Activated CD8-positive, alpha-beta T cell treated with anti-CD3 and anti-CD28 coated beads, Interleukin-2, amount 10 ng/mL, durations not matched to agents 7 days and 5 days (primary cell): Measurements from ENCODE around the gene TIGD2. TPM values are rescaled to one million over a fixed set of nuclear protein-coding genes. Genes with fewer than 3 reads are reported as not detected.

Experiments
- ATAC-seq: fragments of 150-1000 bp; cut with Tn5 transposase; one replicate; pipeline ENCODE4 v1.10.0; 2021; ENCODE audit warnings: moderate library complexity
- CTCF ChIA-PET: fragments of 350-600 bp; sonication (Branson Sonifier 250); formaldehyde crosslinking; loops from one replicate; lab custom pipeline; 2021; ENCODE audit warnings: antibody characterized with exemption; lab: Charles Lee
- POLR2A ChIA-PET: fragments of 350-600 bp; sonication (Branson Sonifier 250); formaldehyde crosslinking; loops from one replicate; lab custom pipeline; 2021; ENCODE audit warnings: antibody characterized with exemption; lab: Charles Lee
- DNase-seq: peaks from one replicate; pipeline ENCODE4 v3.0.0-alpha.2; 2020
- H3K27ac Mint-ChIP-seq: one replicate; pipeline ENCODE4 v1.8.0; 2021; ENCODE audit warnings: mild to moderate bottlenecking, mixed read lengths
- H3K27me3 Mint-ChIP-seq: one replicate; pipeline ENCODE4 v1.8.0; 2021; ENCODE audit warnings: low read depth, mixed read lengths
- H3K36me3 Mint-ChIP-seq: one replicate; pipeline ENCODE4 v1.8.0; 2021; ENCODE audit warnings: low read depth, mixed read lengths
- H3K4me1 Mint-ChIP-seq: one replicate; pipeline ENCODE4 v1.8.0; 2021; ENCODE audit warnings: low read depth, mixed read lengths
- H3K4me3 Mint-ChIP-seq: one replicate; pipeline ENCODE4 v1.8.0; 2021; ENCODE audit warnings: mild to moderate bottlenecking, mixed read lengths
- H3K9me3 Mint-ChIP-seq: one replicate; pipeline ENCODE4 v1.8.0; 2022; ENCODE audit warnings: mixed read lengths; ENCODE audit not compliant: insufficient read depth
- total RNA-seq, 2 experiments: library from RNA; stranded (reverse); gene quantifications; one replicate each; pipeline ENCODE4 v1.2.3, GENCODE V29; 2021

TIGD2 gene
- total RNA-seq, 2 experiments from 2014 or later = 5.5 to 5.6 TPM

DNA sequence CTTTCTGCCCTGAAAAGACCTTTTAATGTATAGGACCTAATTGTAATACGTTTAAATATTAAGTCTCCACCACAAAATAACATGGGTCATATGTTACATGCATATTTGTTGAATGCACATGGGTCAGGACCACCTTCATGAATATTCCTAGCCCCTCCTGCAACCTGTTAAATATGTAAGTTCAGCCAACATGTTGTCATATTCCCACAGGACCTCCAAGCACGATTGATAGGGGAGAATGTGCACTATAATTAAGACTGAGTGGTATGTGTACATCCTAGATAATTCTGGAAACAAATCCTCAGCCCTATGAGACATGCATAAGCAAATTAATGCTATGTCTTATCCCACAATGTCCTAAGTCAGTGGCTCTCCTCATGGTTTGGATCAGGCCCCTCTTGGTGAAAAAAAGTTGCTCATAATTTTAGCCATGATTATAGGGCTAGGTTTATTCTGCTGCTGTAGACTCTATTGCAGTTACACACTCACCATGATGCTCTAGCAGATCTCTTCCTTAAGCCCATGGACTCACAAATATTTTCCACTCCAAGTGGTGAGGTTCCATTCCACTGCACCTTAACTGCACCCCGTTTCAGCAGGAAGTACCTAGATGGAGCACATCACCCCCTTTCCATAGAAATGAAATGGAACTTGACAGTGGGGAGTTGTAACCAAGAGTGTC lies 10.2 kb downstream of the TIGD2 start:
- H3K36me3 Mint-ChIP-seq = no peaks in the 10 kb centered on the region
- ATAC-seq = no peak
- no peaks in the 10 kb centered on the region for H3K9me3 Mint-ChIP-seq
- H3K27me3 Mint-ChIP-seq = no peaks in the 10 kb centered on the region
- CTCF ChIA-PET = no interaction called here
- no peak overlapping the region for H3K27ac Mint-ChIP-seq
- H3K4me3 Mint-ChIP-seq = no peak overlapping the region
- POLR2A ChIA-PET = no interaction called here
- DNase-seq = no peak
- peaks cover 11% of the 10 kb centered on the region for H3K4me1 Mint-ChIP-seq

DNA sequence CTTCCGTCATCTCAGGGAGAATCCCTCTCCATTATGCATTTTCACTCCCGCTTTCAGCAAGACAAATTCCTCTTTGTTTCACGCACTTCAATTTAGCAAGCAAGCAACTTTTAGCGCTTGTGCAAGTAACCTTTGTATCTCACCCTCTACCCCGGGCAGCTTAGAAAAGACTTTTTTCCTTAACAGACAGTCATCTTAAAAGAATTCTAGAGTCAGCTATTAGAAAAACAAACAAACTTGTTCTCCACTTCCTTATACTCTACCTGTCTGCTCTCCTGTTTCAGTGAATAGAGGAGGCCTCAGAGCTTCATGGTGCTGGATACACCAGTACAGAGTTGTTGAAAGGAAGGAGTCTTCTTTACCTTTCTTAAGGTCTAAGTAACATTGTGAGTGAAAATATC lies 12.1 kb downstream of the TIGD2 start:
- CTCF ChIA-PET = interaction anchor here (0.9 kb wide), 1 partner anchor 12 kb away, joined by 4 read pairs; no protein-coding TSS in a partner anchor
- H3K27ac Mint-ChIP-seq = no peak overlapping the region

DNA sequence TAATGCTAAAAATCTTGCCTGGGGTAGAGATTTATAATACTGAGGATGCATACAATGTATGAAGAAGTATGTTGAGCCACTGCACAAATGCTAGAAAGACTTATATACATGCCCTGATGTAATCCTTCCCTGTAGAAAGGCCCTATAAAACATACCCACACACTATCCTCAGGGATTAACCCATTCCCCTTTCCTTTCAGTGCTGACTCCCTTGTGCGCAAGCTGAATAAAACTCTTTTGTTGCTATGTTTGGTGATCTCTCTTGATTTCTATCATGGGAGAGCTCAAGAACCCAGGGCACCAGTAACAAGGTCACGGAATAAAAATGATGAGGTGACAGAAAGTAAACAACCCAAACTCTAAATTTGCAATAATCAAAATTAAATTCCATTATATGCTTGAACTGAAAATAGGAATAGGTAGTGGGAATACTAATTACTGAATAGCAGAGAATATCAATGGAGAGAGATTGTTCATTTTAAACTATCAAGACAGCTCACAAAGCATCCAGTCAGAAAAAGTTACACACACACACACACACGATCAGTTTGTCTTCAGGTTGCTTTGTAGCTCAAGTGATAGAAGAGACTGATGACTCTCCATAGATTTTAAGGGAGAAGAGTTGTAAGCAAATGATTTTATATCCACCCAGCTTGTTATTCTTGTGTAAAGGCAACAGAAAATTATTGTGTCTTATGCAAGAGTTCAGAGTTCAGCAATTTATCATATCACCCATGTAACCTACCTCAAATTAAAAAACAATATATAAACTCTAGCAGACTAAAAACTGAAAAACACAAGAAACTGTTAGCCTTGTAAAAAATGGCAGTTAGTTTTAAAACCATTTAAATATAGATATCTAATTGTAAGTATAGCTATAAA lies 14.8 kb downstream of the TIGD2 start:
- H3K36me3 Mint-ChIP-seq = no peaks in the 10 kb centered on the region
- ChIA-PET CTCF (no interaction called here), POLR2A (interaction anchor here (0.7 kb wide), 1 partner anchor 340 kb away, joined by 3 read pairs; no protein-coding TSS in a partner anchor)
- no peak overlapping the region for H3K27ac Mint-ChIP-seq
- H3K27me3 Mint-ChIP-seq = peaks cover 6% of the 10 kb centered on the region
- no peak overlapping the region for H3K4me3 Mint-ChIP-seq
- no peak for ATAC-seq
- no peak for DNase-seq
- peaks cover 11% of the 10 kb centered on the region for H3K4me1 Mint-ChIP-seq
- H3K9me3 Mint-ChIP-seq = no peaks in the 10 kb centered on the region

More for the DNA sequence above, 12.1 kb downstream of the TIGD2 start:
- H3K9me3 Mint-ChIP-seq = no peaks in the 10 kb centered on the region
- H3K27me3 Mint-ChIP-seq = no peaks in the 10 kb centered on the region
- no peaks in the 10 kb centered on the region for H3K36me3 Mint-ChIP-seq
- DNase-seq (no peak), ATAC-seq (no peak)
- H3K4me1 Mint-ChIP-seq = peaks cover 11% of the 10 kb centered on the region
- POLR2A ChIA-PET = no interaction called here
- H3K4me3 Mint-ChIP-seq = no peak overlapping the region

DNA sequence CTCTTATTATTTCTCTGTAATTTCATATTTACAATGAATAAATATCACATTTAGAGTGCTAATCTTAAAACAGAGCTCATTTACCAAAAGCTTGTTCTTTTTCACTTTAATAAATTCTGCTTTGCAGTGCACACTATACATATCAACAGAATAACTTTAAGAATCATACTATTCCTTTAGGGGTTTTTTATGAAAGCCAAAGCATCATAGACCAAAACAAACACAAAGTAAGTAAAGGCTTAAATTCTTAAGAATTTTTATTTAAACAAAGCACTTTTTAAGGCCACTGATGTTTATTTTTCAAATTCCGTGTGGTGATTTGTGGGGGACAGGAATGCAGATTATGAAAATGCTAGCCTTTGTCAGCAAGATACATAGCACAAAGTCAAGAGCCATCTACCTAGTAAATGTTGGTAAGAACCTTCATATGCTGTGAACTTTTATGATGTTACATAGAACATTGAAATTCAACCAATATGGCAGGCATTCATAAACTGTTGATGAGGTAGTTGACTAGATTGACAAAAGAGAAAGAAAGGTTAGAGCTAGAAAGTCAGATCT lies 17.8 kb downstream of the TIGD2 start:
- ATAC-seq (no peak), DNase-seq (no peak)
- Mint-ChIP-seq H3K36me3 (no peaks in the 10 kb centered on the region), H3K27ac (no peak overlapping the region), H3K9me3 (no peaks in the 10 kb centered on the region), H3K4me1 (peaks cover 11% of the 10 kb centered on the region), H3K4me3 (no peak overlapping the region), H3K27me3 (peaks cover 6% of the 10 kb centered on the region)
- CTCF ChIA-PET = interaction anchor here (1.1 kb wide), 1 partner anchor 106 kb away, joined by 3 read pairs; no protein-coding TSS in a partner anchor
- POLR2A ChIA-PET = no interaction called here

DNA sequence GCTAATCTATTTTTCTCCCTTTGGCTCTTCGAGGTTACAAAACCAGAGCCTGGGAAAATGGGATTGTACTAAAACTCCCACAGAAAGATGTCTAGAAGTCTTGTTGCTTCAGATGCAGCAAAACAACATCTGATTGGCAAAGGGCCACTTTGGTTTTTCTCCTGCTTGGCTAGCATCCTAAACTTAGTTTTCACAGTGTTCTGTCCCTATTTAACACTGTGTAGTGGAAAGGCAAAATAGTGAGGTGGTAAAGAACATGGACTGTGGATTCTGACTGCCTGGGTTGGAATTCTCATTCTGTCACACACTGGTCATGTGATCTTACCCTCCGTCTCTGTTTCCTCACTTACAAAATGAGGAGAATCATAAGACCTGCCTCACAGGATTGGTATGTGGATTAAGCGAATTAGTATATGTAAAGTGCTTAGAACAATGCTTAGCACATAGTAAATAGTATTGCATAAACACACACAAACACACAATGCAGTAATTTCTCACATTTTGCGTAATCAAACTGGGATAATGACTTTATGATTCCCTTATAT lies 23.5 kb downstream of the TIGD2 start:
- Mint-ChIP-seq H3K4me1 (no peaks in the 10 kb centered on the region), H3K9me3 (no peaks in the 10 kb centered on the region), H3K27me3 (no peaks in the 10 kb centered on the region), H3K27ac (no peak overlapping the region), H3K4me3 (no peak overlapping the region), H3K36me3 (no peaks in the 10 kb centered on the region)
- no peak for ATAC-seq
- DNase-seq = no peak
- POLR2A ChIA-PET = interaction anchor here (0.6 kb wide), 1 partner anchor 760 kb away, joined by 3 read pairs; no protein-coding TSS in a partner anchor
- CTCF ChIA-PET = no interaction called here

DNA sequence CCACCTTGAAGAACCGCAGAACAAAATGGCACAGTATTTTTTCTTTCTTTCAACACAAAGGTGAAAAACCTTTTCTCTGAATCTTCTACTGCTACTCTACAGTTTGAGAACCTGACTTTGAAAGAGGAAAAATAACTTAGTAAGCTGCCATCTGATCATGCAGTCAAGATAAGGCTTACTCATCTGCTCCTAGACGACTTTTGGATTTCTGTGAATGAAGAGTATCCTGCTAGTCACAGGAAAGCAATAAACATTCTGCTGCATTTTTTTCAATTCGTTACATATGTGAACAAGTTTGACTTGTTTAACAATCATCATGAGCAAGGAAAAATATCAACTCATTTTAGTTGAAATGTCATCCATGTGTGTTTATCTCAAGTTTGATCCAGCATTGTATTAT lies 25.2 kb downstream of the TIGD2 start:
- H3K9me3 Mint-ChIP-seq = no peaks in the 10 kb centered on the region
- H3K36me3 Mint-ChIP-seq = no peaks in the 10 kb centered on the region
- POLR2A ChIA-PET = no interaction called here
- CTCF ChIA-PET = no interaction called here
- ATAC-seq (no peak), DNase-seq (no peak)
- H3K4me3 Mint-ChIP-seq = no peak overlapping the region
- H3K4me1 Mint-ChIP-seq = no peaks in the 10 kb centered on the region
- no peak overlapping the region for H3K27ac Mint-ChIP-seq
- H3K27me3 Mint-ChIP-seq = peaks cover 2% of the 10 kb centered on the region

DNA sequence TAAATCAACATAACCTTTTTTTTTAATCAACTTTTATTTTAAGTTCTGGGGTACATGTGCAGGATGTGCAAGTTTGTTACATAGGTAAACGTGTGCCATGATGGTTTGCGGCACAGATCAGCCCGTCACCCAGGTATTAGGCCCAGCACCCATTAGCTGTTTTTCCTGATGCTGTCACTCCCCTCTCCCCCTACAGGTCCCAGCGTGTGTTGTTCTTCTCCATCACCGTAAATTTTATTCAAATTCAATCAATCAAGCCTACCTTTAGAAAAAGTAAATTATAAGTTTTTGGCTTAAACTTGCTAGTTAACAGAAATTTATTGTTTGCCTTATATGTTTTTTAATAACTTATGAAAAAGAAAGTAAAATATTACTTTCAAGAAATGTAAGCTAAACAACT lies 25.9 kb downstream of the TIGD2 start:
- H3K4me3 Mint-ChIP-seq = no peak overlapping the region
- no peak for DNase-seq
- H3K36me3 Mint-ChIP-seq = no peaks in the 10 kb centered on the region
- ChIA-PET POLR2A (interaction anchor here (0.8 kb wide), 1 partner anchor 11 kb away, joined by 3 read pairs; no protein-coding TSS in a partner anchor), CTCF (no interaction called here)
- H3K4me1 Mint-ChIP-seq = no peaks in the 10 kb centered on the region
- H3K27me3 Mint-ChIP-seq = peaks cover 2% of the 10 kb centered on the region
- no peaks in the 10 kb centered on the region for H3K9me3 Mint-ChIP-seq
- no peak overlapping the region for H3K27ac Mint-ChIP-seq
- no peak for ATAC-seq

DNA sequence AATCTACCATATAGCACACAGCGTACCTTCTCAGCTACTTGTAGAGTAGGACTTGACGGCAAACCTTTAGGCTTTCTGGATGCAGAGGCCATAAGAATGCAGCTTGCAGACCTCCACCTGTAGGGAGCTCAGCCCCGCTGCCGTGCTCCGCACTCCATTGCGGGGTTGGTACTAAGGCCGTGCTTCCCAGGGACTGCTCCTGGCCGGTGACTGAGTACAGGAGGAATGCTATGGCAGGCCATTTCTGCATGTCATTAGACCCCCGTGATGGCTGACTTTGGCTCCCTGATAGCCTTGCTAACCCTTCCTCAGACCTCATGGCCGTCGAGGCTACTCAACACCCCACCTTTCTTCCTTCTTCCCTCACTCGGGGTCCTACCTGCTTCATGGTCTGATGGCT lies 26.4 kb downstream of the TIGD2 start:
- H3K27ac Mint-ChIP-seq = no peak overlapping the region
- DNase-seq = no peak
- ChIA-PET CTCF (no interaction called here), POLR2A (interaction anchor here (0.8 kb wide), 1 partner anchor 10 kb away, joined by 3 read pairs; no protein-coding TSS in a partner anchor)
- no peak for ATAC-seq
- H3K4me1 Mint-ChIP-seq = no peaks in the 10 kb centered on the region
- H3K27me3 Mint-ChIP-seq = peaks cover 2% of the 10 kb centered on the region
- no peaks in the 10 kb centered on the region for H3K9me3 Mint-ChIP-seq
- no peaks in the 10 kb centered on the region for H3K36me3 Mint-ChIP-seq
- no peak overlapping the region for H3K4me3 Mint-ChIP-seq

DNA sequence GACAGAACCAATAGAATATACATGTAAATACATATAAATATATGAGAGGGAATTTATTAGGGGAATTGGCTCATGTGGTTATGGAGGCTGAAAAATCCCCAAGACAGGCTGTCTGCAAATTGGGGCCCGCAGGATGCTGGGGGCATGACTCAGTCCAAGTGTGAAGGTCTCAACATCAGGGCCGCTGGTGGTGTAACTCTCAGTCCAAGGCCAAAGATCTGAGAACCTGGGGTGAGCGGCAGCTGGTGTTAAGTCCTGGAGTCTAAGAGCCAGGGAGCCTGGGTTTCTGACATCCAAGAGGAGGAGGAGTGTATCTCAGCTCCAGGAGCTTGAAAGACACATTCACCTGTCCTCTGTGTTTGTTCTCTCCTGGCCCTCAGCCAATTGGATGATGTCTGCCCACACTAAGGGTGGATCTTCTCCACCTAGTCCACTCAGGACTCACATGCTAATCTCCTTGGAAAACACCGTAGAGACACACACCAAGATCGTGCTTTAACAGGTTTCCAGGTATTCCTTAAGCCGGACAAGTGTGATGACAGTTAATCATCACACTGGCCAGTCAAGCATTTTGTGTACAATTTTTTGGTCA lies 28.9 kb downstream of the TIGD2 start:
- H3K4me1 Mint-ChIP-seq = no peaks in the 10 kb centered on the region
- H3K27me3 Mint-ChIP-seq = peaks cover 6% of the 10 kb centered on the region
- no peaks in the 10 kb centered on the region for H3K36me3 Mint-ChIP-seq
- no peak for ATAC-seq
- peaks cover 5% of the 10 kb centered on the region for H3K9me3 Mint-ChIP-seq
- POLR2A ChIA-PET = no interaction called here
- DNase-seq = no peak
- H3K27ac Mint-ChIP-seq = no peak overlapping the region
- CTCF ChIA-PET = no interaction called here
- H3K4me3 Mint-ChIP-seq = no peak overlapping the region

DNA sequence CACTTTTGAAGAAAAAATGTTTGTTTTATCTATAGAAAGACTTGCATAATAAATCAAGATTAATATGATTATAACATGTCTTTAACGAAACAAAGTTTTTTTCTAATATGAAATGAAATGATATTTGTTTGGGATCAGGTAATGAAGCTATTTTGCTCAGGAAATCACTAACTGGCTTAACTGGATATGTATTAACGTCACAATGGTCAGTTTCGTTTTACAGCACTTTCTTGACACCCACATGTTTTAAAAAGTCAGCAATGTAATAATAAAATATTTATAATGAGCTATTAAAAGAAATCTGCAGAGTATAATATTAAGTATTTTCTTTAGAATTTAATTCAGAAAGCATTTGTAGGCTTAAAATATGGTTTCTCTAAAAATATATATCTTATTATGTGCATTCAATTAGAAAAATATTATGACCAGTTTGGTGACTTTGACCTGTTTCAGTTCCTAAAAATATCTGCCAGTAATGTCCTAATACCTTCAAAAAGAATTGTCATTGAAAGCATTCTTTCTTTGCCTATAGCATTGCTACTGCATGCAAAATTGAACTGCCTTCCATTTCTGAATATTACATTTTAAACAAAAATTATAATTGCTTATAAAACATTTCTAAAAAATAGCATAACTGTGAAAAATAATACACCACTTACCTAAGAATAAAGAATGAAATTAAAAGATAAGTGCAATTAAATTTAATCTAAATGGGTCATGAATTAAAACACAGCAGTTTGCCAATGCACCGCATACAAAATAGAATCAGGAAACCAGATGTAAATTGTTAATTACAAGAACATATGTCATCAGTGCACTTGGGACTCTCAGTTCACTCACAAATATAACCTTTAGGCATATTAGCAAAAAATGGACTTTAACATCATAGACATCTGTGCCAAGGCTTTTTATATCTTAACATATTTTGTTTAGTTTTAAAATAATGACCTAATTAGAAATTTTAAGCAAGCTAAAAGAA lies 31.6 kb downstream of the TIGD2 start:
- CTCF ChIA-PET = no interaction called here
- POLR2A ChIA-PET = no interaction called here
- peaks cover 6% of the 10 kb centered on the region for H3K27me3 Mint-ChIP-seq
- H3K36me3 Mint-ChIP-seq = no peaks in the 10 kb centered on the region
- no peaks in the 10 kb centered on the region for H3K4me1 Mint-ChIP-seq
- no peak for ATAC-seq
- DNase-seq = no peak
- H3K9me3 Mint-ChIP-seq = peaks cover 5% of the 10 kb centered on the region
- H3K4me3 Mint-ChIP-seq = no peak overlapping the region
- no peak overlapping the region for H3K27ac Mint-ChIP-seq
